Measurements from ENCODE around the gene FAM193A.
A peak's percentile ranks its signal among the peaks of the same experiment; 100 is the strongest.
"Not testable (repeated sequence)": the region's sequence is repeated elsewhere in the genome, so short reads cannot be mapped to it uniquely, and the experiment has no call there.

FAM193A gene

DNA sequence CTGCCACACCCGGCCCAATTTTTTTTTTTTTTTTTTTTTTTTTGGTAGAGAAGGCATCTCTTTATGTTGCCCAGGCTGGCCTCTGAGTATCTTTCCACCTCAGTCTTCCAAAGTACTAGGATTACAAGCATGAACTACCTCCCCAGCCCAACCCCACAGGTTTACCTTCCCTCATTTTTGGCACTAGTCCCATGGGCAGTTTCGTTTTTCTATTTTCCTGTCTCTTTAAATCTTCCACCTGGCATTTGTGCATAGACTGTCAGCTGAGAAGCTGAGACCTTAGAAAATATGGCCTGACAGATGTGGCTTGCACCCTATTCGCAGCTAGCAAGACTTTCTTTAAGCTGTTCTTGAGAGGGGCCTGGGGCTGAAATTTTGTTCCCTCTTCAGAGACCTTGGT is 191.8 kb downstream of the FAM193A start:
- DNase-seq (ENCODE audit: low spot score): no peak

DNA sequence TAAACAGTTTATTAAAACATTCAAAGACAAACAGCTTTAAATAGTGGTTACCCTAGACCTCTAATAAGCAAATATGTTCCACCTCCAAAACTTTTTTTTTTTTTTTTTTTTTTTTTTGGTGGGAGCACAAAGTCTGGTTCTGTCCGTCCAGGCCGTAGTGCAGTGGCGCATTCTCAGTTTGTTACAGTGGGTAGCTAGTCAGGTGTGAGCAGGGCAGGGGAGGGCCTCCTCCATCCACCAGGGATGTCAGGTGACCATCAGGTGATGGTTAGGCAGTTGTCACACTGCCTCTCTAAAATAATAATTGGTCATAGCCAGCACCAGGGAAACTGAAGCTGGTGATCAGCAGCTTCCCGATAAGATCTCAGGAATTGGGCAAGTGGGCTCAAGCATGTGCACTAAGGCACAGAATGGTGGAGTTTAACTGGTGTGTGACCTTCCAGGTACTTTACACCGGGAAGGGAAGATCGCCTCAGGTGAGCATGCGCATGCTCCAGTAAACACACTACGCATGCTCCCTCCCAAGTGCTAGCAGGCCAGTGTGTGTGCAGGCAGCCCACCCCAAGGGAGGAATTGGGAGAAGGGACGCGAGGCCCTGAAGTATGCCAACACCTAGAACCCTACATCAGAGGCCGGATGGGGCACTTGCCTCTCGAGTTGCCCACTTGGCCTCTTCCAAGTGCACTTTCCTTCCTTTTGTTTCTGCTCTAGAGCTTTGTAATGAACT is 192.5 kb downstream of the FAM193A start:
- no peak for DNase-seq (ENCODE audit: low spot score)

DNA sequence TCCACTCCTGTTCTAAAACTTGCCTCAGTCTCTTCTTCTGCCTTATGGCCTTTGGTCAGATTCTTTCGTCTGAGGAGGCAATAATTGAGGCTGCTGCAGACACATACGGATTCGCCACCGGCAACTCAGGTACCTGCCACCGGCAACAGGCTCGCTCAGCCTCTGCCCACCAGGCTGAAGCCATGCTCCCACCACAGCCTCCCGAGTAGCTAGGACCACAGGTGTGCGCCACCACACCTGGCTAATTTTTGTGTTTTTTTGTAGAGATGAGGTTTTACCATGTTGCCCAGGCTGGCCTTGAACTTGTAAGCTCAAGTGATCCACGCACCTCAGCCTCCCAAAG is 193.1 kb downstream of the FAM193A start:
- no peak for DNase-seq (ENCODE audit: low spot score)

DNA sequence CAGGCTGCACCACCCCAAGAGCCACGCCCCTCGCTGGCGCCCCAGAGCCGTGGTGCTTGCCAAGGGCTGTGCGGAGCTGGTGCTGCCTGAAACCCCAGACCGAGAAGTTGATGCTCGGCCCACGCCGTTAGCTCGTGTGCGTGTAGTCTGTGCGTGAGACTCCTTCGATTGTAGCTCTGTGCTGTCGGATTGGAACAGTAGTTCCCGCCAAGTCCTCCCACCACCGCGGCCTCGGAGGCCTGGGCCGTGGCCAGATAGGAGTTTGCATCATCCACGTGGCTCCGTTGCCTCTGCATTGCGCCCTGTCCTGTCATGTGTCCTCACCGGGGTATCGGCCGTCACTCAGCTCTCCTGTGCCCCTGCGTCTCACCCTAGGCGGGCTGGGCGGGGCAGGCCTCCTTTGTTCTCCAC is 195.5 kb downstream of the FAM193A start:
- no peak for DNase-seq (ENCODE audit: low spot score)

DNA sequence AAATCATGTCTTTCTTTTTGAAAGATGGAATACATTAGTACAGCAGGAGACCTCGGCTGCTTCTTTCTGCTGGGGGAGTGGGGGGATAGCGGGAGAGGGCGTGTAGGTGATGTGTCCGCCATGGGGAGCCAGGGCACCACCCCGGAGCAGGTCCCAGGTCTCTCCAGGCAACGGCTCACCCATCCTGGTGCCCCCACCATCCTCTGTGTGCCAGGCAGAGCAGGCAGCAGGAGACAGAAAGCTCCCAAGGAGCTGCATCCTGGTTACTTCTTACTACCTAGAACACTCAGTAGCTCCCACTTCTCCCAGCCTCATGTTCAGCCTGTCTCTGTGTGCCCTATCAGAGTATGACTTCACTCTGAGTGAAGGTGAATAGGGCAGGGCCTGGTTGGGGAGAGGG is 196.1 kb downstream of the FAM193A start:
- DNase-seq (ENCODE audit: low spot score): no peak

DNA sequence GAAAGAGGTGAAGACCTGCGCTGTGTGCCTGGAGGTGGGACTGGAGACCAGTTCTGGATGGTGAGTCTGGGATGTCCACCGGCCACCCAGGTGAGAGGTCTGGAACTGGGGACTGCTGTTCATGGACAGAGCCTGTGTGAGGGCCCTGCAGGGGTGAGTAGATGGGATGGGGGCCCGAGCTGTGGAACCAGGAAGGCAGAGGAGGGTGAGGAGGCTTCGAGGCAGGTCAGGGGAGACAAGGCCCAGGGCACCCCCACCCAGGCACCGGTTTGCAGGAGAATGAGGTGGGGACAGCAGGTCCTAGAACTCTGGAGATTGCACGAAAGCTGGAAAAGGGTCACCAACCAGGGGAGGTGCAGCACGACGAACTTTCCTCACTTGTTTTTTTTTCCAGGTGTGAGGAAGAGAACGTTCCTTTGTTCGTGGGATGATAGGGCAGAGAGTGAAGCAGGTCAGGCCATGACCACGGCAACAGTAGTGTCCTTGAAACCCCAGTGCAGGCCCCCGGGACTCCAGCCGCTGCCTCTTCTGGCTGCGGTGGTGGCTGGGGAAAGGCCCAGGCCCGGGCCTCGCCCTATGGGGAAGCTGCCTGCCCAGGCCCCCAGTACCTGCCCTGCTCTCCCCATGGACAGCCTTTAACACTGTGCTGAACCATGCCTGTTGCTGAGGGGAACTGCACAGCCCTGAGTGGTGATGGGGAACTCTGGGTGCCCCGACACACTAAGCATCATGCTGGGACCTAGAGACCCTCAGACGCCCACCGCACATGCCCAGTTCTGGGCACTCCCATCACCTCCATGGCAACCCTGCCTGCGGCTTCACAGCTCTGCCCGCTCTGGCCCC is 196.8 kb downstream of the FAM193A start:
- DNase-seq (ENCODE audit: low spot score): no peak

DNA sequence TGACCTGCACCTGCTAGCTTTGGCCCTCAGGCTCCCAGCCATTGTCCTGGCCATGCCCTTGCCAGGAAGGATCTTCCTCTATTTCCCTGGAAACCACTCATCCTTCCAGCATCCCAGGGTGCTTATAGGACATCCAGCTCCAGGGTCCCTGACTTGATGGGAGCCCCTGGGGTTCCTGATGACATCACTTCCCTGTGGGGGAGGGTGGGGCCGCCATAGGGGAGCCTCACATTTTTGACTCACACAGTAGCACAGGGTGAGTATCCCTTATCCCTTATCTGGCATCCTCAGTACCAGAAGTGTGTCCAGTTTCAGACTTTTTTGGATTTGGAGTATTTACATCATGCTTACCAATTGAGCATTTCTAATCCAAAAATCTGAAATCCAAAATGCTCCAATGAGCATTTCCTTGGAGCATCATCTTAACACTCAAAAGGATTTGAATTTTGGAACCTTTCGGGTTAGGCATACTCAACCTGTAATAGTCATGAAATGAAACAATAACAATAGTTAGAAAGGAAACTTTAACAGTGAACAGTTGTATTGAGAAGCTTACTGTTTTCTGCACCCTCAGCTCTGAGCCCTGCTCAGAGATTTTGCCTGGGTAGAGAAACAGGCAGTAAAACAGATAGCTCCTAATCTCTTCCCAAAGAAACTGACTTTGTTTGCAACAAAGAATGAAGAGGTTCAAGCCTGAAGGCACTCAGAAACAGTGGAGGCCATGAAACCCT is 197.6 kb downstream of the FAM193A start:
- DNase-seq (ENCODE audit: low spot score): no peak

DNA sequence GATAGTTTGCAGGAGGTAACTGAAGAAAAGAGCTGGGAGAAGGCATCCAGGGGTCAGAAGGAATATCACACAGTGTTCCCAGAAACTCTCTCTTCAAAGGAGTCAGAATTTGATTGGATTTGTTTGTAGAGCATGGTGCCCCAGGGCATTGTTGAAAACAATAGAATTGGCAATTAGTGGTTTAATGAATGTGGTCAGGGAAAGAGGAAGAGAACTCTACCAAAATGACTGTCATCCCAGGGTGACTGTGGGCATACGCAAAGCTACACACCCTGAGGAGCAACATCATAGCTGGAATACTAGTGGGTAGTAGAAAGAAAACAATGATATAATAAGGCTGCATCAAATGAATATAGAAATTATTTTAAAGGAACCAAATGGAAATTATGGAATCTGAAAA is 198.2 kb downstream of the FAM193A start:
- no peak for DNase-seq (ENCODE audit: low spot score)

DNA sequence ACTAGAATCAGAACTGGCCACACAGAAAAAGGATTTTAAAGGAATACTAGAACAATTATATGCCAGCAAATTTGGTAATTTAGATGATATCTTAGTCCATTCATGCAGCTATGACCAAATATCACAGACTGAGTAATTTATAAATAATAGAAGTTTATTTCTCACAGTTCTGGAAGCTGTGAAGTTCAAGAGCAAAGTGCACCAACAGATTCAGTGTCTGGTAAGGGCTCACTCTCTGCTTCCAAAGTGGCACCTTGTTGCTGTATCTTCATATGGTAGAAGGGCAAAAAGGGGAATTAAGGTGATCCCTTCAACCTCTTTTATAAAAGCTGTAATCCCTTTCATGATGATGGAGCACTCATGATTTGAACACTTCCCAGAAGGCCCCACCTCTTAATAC is 199.4 kb downstream of the FAM193A start:
- DNase-seq (ENCODE audit: low spot score): no peak

DNA sequence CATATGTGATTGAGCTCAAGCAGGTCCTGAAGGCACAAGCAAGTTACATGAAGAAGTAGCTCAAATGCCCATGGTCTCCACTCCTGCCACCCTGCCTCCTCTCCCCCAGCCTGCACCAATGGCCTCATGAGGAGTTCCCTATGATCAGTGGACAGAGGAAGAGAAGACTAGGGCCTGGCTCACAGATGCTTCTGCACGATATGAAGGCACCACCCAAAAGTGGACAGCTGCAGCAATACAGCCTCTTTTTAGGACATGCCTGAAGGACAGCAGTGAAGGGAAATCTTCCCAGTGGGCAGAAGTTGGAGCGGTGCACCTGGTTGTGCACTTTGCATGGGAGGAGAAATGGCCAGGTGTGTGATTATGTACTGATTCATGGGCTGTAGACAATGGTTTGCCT is 201.8 kb downstream of the FAM193A start:
- DNase-seq (ENCODE audit: low spot score): not testable (repeated sequence)

DNA sequence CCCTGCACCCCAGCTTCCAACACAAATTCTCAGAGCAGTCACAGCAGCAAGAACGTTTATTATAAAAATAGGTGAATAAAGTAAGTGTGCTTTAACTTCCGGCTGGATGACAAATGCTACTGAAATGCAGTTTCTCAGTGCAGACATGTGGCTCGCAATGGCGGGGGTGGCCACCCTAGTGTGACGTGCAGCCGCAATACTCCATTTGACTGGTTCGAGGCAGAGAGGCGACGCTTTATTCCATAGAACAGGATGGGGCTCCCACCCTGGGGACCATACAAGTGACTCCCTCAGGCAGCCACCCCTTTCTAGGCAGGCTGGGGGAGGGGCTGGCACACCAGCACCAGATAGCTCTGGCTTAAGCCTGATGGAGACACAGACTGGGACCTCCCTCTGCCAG is 205.2 kb downstream of the FAM193A start:
- no peak for DNase-seq (ENCODE audit: low spot score)

DNA sequence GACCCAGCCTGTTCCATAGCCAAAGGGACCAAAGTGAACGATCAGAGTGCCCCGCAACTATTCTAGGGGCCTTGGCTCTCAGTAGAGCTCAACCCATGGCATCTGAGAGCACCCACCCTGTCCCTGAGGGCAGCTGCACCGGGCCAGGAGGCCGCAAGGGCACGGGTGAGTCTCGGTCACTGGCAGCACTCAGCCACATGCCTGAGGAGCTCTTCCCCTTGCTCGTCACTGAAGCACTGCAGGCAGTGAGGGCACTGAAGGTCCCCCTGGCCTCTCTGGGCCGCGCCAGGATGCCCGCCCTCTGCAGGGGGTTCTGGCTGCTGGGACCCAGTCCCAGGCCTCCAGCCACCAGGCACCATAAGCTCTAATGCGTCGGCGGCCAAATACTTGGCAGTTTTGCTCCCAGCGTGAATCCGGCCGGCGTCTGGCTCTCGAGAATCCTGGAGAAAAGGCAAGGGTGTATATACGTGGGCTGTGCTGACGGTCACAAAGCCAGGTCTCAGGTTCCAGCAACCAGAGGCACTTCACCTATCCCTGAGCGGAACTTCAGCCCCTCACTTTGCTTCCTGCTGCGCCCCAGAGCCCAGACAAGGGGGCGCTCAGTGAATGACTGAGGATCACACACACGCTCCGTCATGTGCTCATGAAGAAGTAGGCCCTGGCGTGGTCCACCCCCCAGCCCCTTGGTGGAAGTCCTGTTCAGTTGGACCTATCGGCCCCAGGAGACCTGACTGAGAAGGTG is 205.8 kb downstream of the FAM193A start:
- DNase-seq (ENCODE audit: low spot score): no peak

DNA sequence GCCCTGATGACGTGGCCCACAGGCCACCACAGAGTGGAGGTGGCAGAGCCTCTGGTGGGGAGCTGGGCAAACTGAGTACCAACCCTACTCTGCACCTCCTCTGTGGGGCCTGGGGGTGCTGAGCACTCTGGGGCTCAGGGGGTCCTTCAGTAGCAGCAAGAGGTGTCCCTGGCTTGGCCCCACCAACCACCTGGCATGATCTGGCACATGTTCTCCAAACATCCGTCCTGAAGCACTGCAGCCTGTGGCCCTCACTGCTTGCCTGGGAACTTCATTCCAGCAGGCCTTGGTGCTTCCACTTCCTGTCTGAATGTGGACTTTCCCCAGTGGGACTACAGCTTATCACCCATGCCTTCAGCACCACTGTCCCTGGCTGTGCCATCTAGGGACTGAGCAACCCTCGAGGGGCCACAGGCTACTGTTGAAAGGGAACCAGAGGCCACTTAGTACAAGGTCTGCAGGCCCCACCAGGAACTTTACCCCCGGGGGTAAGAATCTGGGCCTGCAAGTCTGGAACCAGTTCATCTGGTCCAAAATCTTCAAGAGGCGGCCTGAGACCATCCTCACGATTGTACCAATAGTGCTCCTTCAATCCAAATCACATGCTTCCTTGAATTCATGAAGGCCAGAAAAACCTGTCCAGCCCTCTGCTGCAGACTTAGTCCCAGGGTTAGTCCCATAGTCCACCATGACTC is 206.5 kb downstream of the FAM193A start:
- no peak for DNase-seq (ENCODE audit: low spot score)

DNA sequence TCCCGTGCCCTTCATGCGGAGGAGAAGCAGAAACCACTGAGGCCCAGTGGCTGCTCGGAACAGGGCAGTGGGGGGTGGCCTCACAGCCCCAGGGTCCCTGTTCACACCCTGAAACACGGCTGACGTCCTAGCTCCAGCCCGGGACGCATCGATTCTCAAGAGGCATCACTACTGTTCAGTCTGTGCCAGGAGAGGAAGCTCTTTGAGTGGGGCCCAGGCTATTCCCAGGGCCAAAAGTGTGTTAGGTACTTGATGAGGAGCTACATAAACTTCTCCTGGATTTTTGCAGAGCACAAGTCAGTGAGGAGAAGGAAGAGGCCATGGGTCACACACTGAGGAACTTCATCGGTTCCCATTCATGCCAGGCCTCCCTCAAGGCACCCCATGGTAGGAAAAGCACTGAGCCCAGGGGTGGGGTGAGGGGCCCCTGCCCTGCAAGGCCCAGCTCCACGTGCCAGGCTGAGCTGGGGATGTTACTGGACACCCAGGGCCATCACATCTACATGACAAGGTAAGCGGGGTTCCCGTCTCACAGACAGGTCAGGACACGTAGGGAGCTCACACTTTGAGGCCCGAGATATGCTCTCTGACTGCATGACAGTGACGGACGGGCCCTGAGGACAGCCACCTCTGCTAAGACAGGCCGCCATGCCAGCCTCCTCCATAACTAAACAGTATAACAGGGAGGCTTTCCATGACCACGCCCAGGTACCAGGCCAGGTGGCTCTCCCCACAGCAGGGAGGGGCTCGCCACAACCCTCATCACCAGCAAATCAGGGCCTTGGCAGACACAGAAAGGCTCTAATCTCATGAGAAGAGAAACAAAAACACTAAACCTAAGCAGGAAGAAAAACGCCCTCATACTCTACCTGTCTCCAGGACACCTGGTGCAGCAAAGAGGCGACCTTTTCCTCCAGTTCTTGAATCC is 207.3 kb downstream of the FAM193A start:
- no peak for DNase-seq (ENCODE audit: low spot score)

DNA sequence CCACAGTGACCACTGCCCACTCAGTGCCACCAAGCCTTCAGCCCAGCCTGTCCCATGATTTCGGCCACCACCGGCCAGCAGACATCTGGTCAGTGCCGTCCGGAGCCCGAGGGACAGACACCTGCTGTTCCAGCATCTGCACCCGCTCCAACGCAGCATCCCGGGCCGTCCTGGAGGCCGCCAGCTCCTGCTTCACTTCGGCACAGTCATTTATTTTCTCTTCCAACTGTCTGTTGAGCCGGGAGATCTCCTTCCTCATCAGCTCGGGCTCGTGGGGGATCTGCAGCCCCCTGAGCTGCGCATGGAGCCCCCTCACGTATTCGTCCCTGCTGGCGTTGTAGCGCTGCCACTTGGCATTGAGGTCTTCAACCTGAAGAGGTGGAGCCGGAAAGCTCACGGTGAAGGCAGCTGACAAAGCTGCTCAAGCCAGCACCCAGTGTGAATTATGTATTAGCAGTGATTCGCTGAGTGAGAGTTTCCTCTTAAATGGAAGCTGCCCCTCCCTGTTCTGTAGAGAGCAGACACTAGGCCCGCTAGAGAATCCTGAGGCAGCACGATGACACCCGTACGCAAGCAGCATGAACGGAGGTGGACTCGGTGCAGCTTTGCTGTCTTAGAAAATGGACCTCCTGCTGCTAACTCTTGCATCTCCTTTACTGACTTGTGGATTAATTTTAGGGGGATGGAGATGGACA is 208.3 kb downstream of the FAM193A start:
- DNase-seq (ENCODE audit: low spot score): no peak

DNA sequence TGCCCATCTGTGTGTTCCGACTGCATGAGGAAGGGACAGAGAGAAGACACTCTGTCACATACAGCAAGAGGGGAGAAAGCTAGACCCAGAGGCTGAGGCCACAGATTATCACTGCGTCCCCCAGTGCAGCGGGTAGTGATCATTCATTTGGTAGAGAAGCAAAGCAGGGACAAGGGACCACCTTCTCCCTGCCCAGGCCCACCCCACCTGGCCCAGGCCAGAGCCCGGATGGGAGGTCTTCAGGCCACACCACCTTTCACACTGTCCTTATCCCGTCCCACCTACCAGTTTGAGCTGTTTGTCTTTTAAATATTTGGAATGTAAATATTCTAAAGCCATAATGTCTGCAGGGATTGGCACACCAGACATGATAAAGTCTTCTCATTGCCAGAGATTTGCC is 209.1 kb downstream of the FAM193A start:
- DNase-seq (ENCODE audit: low spot score): no peak

DNA sequence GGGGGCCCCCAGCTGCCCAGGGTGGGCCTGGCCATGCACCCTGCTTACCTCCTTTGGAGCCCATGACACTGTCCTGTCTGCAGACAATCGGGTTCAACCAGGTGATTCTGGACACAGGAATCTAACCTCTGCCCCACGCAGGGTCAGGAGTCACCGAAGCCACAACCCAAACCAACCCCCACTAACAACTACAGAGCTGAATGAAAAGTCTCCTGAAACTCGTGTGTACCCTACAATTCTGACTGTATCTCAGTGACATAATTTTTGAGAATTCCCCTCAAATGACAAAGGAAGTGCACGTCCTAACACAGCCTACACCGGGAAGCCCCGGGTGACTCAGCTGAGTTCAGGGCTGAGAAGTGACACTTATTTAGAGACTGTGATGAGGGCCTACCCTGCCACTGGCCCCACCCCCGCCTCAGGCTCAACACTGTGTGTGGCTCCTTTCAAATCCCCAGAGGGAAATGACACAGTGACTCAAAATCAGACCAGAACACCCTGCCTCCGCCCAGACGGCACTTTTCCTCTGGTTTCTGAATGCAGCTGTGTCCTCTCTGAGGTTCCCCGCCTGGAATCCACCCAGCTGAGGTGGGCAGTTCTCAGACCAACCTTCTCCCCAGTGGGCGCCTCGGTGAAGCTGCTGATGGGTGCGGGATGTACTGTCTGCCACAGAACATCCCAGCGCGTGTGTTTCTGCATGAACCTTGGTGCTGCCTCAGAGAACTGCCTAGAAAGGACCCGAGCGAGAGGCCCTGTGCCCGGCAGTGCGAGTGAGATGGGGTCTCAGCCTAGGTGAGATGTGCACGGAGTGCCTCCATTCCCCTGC is 209.7 kb downstream of the FAM193A start:
- peak; percentile 4 for DNase-seq (ENCODE audit: low spot score)

DNA sequence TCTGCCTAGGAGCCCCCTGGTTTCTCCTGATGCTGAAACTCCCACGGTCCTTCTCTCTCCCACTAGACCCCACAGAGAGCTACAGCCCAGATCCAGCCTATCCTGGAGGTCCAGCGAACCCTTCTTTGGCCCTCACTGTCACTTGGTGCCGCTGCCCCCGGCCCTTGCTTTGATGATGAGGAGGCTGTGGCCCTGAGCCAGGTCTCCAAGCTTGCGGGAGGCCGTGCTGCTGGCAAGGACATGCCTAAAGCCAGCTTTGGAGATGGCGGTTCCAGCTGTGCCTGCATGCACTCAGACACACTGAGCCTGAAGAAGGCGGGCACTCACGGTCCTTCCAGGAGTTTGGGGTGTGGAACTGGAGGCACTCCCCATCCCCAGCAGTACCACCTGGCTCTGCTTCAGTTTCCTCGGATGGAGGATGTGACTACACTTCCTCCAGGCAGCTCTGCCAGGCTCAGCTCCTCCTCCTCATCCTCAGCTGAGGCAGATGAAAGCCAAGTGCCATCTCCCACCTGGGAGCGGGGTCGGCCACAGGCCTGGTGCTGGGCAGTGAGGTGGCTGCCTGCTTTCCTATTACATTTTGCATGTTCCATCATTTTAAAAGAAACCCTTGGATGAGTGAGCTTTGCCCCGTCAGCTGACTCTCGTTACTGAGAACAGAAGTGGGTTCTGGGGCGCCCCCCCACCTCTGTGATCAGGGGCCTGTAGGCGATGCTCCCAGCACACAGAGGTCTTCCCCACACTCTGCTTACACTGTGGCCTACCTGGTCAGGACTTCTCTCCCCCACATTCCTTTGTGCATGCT is 210.6 kb downstream of the FAM193A start:
- DNase-seq (ENCODE audit: low spot score): no peak

Measured in COLO829 (cell line).